GM18519 (cell line): Measurements from ENCODE around the gene SH3BP4.

Source experiments
- ATAC-seq: cut with Tn5 transposase; IDR thresholded peaks from one replicate; pipeline ENCODE4 v1.9.1; 2021; ENCODE audit warnings: mild to moderate bottlenecking, moderate library complexity; ENCODE audit not compliant: unreplicated experiment, low FRiP score

Gene SH3BP4

DNA sequence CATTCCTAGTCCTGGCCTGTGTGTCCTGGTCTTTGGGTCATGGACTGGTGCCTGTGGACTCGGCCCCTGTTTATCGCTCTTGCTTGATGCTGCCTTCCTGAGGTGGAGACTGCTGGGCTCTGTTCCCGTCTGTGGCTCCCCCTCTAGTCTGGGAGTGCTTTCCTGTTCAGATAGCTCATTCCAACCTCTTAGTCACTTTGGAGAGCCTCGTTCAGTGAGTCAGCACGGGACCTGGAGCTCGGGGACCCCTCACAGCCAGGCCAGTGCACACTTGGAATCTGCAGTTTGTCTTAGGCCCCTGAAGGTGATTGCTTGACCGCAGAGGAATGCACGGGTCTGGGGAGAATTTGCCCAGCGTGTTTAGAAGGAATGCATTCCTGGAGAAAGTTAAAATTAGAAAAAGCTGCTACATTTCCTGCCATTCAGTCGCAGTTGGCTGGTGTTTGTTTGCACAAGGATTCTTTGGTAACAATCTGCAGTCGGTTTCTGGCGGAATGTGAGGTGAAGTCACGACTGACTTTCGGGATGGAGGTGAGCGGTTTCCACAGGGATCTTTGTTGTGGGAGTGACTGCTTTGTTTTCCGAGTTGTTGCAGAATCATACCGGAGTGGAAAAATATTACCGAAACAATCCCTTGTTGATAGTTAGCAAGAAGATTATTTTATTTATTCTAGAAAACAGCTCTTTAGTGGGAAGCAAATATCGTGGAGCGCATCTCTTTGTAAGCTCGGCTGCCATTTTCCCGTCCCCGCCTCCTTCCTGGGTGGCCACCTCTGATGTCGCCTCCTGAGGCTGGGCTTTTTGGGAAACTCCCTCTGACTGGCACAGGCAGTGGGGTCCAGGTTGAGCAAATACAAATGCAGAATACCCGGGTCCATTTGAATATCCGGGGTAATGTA is 29.6 kb downstream of the SH3BP4 start:
- no peak for ATAC-seq

DNA sequence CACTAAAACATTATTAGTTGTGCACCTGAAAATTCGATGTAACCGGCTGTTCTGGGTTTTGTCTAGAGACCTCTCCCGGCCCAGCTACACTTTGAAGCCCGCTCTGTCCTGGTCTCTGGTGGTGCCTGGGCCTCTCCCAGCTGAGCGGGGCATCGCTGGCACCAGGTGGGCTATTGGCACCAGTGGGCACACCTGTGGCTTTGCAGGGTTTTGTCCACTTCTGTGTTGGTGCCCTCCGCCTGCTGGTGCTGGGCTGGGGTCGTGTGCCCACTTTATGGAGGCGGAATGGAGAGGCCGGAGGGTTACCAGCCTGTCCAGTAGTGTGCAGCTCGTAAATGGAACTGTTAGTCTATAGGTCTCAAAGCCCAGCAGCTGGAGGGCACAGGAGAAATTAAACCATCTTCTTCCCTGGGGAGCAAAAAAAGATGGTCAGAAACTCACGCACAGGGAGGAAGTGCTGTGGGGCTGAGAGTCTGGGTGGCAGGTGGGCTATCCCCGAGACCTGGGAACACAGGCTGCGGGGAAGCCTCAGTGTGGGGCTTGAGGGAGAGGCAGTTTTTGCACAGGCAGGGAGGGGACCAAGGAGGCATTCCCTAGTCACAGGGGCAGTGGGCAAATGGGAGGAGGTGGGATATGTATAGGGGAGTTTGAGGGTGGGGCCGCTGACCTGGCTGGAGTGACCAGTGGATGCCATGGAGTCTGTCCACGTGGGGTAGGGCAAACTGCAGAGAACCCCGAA is 30.4 kb downstream of the SH3BP4 start:
- ATAC-seq = no peak

DNA sequence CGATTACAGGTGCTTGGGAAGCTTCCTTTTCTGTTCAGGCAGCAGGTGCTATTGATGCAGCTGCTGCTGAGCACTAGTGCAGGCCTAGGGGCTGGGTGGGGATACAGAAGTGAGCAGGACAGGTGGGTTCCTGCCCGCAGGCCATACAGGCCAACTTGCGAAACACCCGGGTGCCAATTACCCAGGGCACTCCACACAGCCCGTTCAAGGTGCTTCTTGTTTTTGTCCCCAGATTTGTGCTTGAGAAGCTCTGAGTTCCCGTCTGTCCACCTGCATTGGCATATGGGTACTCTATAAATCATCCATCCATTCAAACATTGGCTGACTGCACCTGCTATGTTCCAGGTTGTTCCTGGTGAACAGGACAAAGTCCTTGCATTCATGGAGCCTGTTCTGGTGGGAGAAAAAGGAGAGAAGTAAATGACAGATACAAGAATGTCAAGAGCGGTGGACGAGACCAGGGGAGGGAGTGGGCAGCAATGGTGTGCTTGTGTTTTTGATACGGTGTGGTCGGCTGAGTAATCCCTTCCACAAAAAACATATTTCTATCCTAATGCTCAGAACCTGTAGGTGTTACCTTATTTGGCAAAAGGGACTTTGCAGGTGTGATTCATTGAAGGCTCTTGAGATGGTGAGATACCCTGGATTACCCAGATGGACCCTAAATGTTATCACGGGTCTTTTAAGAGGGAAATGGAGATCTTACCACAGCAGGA is 31.4 kb downstream of the SH3BP4 start:
- no peak for ATAC-seq

DNA sequence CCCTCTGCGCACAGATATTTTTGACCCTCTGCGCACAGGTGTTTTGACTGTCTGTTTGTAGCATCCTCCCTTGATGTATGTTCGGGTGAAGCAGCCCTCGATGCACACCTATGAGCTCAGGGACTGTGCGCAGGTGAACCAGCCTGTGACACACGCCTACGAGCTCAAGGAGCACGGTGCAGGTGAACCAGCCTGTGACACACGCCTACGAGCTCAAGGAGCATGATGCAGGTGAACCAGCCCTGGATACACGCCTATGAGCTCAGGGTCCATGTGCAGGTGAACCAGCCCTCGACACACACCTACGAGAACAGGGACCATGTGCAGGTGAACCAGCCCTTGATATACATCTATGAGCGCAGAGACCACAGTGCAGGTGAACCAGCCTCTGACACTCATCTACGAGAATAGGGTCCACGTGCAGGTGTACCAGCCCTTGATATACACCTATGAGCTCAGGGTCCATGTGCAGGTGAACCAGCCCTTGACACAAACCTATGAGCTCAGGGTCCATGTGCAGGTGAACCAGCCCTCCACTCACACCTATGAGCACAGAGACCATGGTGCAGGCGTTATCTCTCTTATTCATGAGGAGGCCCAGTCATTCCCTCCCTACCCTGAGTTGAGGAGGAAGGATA is 33.9 kb downstream of the SH3BP4 start:
- ATAC-seq = no peak

DNA sequence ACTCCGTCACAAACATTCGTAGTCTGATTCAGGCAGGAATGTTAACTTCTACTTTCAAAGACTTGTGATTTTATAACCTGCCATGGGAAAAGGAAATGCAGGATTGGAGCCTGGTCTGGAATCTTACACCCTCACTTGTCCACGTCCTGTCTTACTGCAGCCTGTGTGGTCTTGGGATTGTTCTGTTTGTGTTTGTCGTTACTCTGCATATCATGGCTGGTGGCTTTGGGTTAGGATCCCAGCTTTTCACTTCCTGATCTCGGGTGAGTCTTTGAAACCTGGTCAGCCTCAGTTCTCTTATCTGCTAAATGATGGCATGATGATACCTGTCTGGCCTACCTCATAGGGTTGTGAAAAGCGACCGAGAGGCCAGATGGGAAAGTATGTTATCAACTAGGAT is 34.6 kb downstream of the SH3BP4 start:
- ATAC-seq = no peak

DNA sequence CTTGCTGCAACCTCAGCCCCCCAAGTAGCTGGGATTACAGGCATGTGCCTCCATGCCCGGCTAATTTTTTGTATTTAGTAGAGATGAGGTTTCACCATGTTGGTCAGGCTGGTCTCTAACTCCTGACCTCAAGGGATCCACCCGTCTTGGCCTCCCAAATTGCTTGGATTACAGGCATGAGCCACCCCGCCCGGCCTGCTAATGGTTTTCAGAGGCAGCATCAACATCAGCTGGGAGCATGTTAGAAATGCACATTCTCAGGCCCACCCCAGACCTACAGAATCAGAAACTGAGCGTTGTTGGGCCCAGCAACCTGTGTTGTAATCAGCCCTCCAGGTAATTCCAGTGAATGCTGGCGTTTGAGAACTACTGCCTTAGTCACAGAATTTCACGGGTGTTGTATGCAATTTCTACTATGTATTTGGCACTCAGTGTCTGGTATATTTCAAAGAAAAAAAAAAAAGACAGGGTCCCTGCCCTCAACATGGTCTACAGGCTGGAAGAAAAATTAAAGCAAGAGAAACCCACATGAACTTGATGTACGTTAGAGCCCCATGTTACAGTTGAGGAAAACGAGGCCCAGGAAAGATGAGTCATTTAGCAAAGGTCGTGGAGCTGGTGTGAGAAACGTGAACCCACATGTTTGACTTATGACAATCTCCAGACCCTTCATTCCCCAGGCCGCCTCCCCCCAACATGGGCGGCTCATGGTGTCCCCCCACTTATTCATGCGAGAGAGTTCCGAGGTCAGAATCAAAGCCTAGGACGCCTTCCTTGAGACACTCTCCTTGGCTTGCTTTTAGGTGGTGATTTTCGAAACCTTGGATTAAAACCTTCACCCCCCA is 35.3 kb downstream of the SH3BP4 start:
- no peak for ATAC-seq

DNA sequence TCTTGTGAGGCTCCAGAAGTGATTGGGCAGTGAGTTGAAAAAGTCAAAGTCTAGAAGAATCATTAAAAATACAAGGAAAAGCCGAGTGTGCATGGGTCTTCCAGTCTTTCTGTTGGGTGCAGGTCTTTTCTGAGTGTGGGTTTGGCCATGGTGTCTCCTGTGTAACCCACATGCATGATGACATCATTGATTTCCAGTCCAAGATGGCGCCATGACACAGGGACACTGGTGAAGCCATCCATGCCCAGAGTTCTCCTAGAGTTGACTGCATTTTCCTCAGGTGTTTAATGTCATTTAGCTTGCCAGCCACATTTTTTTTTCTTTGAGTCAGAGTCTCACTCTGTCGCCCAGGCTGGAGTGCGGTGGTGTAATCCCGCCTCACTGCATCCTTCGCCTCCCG is 35.9 kb downstream of the SH3BP4 start:
- no peak for ATAC-seq

DNA sequence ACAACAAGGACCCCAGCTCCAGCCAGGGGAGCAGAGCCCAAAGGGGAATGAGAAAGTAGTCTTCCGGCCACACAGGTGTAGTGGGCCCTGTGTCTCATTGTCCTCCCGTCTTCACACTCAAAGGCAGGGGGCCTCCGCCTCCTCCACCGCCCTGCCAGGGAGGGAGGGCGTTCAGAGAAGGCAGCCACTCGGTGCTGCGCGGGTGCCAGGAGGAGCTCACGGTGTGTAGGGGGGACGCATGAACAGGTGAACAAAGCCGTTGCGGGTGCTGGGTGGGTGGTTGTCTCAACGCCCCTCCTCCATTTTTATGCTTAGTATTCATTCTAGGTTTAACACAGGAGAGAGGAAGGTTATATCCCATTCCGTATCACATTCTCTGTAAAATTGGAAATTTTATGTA is 36.7 kb downstream of the SH3BP4 start:
- ATAC-seq = no peak

DNA sequence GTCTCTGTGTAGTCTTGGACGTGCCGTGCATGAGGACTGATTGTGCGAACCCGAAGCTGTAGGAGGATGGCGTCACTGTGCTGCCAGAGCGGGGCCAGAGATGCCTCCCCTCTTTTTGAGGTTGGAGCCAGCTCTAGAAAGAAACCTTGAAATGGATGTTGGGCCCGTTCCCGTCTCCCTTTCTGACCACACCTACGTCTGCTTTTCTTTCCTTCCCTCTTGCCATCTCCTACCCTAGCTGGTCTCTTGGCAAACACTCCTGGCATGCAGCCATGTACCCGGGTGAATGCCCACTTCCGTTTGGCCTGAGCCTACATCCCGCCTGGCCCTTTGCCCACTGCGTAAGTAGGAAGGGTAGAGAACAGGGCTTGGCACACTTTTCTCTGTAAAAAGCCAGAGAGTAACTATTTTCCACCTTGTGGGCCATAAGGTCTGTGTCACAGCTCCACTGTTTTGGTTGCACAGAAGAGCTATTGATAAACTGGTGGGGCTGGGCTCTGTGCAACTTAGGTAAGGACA is 37.4 kb downstream of the SH3BP4 start:
- ATAC-seq = no peak

DNA sequence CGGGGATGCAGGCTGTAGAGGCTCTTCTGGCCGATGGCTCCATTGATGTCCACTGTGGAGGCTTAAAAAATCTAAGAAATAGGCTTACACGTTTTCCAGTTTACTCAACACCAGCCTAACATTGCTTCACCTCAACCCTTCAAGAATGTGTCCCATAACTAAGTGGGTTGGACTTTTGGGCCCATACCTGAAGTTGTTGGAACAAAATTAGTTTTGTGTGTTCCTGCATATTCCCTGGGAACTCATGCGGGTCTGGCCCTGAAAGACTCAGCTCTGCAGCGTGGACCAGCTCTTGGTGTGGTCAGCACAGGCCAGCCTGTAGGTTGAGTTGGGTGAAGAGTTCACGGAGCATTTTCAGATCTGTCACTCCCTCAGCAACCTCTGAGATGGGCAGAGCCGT is 38.5 kb downstream of the SH3BP4 start:
- no peak for ATAC-seq

DNA sequence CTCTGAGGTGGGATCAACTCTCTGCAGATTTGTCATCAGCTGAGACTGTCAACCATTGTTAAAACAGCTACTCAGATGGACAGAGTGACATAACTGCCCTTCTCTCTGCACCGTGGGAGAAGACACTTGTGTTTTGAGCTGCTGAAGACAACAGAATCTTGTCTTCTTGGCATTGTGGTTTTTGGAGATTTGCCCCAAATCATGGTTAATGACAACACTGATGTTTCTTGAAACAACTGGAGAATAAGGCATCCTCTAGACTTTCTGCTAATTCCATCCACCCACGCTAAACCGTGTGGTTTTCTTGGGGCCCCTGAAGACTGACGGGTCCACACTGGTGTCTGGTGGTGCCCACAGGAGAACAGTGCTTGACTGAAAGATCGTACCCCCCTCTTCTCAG is 39.5 kb downstream of the SH3BP4 start:
- no peak for ATAC-seq

DNA sequence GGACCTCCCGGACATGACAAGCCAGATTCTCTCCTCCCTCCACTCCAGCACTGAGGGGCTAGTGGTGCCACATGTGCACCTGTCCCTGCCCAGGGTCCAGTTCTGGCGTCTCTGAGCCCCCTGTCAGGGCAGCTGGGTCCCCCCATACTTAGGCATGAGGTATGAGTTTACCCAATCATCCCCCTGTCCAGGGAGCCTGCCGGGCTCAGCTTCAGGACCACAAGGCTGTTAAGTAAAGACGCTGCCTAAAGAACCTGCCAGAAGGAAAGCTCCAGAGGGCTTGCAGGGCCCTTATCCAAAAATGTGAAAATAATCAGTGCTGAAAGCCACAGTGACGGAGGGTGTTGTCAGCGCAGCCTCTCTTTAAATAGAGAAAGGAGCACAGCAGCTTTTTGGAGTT is 40.0 kb downstream of the SH3BP4 start:
- ATAC-seq = no peak

DNA sequence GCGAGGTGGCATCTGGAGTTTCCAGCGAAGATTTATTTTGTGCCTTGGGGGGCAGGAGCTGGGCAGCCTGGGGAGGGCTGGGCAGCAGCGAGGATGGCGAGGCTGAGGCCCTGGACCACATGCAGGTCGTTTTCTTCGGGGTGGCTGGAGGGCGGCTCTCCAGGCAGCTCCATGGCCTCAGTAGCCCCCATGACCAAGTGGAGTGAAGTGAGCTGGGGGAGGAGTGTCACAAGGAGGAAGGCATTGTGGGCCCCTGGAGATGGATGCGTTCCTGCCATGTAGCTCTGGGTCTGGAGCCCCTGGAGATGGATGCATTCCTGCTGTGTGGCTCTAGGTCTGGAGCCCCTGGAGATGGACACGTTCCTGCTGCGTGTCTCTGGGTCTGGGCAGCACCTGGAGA is 40.4 kb downstream of the SH3BP4 start:
- no peak for ATAC-seq

DNA sequence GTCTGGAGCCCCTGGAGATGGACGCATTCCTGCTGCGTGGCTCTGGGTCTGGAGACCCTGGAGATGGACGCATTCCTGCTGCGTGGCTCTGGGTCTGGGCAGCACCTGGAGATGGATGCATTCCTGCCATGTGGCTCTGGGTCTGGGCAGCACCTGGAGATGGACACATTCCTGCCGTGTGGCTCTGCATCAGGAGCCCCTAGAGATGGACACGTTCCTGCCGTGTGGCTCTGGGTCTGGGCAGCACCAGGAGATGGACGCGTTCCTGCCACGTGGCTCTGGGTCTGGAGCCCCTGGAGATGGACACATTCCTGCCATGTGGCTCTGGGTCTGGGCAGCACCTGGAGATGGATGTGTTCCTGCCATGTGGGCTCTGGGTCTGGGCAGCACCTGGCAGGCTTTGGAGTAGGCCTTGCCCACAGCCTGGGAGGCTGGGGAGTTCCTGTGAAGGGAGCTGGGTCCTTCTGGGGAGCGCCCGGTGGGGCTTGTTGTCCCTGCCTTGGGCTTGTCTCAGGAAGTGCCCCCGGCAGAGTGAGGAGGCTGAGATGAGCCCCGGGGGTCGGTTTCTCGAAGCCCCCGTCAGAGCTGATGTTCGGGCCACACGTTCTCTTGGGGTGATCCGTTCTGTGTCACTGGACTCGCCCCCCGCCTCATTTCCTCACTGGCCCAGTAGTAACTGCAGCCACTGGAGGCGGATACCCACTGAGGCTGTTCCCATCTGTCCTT is 41.0 kb downstream of the SH3BP4 start:
- ATAC-seq = no peak

DNA sequence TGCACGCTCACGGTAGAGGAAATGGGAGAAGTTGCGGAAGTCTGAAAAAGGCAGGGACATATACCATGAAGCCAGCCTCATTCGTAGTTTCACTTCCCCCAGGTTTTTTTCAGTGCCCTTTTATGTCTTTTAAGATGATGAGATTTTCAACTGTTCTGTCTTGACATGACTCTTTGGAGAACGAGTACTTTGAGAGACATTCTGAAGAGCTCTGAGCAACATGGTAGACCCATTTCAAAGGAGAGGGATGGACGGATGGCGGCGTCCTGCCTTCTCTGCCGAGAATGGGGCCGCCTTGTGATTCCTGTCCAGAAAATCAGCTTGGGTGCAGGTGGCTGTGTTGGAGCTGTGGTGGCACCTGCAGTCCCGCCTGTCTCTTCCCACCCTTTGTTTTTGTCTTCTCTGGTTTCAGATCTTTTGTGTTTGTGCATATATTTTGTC is 41.7 kb downstream of the SH3BP4 start:
- ATAC-seq = no peak

DNA sequence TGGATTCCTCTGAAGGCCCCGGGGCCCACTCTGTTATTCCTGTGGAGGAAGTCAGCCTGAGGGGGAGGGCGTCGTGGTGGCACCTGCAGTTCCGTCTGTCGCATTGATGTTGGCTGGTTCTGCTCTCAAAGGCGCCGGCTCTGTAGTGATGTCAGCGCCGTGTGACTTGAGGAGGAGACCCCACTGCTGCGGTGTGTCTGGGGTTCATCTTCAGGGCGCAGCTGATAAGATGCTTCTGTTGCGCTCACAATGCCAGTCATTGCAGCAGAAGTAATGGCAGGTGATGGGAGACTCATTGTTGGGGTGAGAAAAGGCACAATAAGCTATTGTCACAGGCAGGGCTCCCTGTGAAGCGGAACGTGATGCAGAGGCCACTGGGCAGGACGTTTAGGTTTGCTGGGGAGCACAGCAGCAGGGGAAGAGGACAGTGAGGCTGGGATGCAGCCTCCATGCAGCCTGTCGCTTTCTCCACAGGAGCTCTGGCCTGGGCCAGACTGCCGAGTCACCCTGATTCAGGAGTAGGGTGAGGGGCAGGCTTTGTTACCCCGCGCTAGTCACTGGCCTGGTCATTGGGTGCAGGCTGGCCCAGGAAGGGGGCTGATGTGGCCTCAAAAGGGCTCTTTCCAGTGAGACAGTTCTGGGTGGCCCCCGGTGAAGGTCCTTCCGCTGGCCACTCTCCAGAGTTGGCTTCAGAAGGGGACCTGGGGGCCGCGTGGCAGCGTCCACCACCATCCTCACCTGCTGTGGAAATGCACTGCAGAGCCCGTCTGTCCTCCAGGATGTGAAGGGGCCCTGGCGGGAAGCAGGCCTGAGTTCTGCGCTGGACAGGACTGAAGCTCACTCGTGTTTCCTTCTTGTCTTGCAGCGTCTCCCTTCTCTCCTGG is 42.9 kb downstream of the SH3BP4 start:
- ATAC-seq = no peak

DNA sequence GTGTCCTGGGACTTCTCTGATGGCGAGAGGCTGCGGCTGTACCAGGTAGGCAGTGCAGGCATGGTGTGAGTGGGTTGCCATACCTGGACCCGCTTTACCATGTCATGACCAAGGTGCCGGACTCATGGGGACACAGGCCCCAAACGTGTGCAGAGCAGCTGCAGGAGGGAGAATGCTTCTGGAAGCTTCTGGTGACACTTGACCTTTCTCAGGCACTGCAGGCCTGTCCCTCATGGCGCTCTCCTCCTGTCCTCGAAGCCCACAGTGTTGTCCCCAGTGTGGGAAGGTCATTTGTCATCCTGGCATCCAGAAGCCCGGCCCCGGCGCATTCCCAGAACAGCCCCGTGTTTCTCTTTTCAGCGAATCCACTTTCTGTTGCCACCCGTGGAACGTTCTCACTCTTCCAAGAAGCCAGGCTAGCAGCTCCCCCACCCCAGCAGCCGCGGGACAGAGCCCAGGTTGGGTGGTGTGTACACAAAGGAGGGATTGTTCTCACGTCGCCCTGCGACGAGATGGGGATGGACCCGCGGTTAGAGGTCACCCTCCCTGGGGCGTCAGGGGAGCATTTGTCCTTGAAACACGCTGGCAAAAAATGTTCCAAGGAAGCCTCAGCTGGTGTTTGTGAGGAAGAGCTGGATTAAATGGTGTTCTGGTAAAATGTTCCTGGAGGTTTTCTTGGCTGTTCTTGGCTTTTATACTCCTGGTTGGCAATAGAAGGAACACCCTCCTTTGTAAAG is 43.7 kb downstream of the SH3BP4 start:
- no peak for ATAC-seq
